IMR-90 (cell line): ENCODE results near the gene ARL8B. TPM values are rescaled to one million over a fixed set of nuclear protein-coding genes. Genes with fewer than 3 reads are reported as not detected.

Source experiments
- ATAC-seq: fragments of 200-7000 bp; cut with Tn5 transposase; 2 replicates; pipeline ENCODE4 v1.9.1; 2020; ENCODE audit warnings: low read depth, mild to moderate bottlenecking, moderate library complexity
- BruUV-seq: library from RNA; stranded (reverse); fragments of 400-500 nt; replicated peaks from 2 replicates; lab custom pipeline; 2021; lab: Mats Ljungman, UMichigan
- CTCF ChIA-PET: fragments of 300-600 bp; formaldehyde crosslinking; extraction: SDS; loops from one replicate; lab custom pipeline; 2021; ENCODE audit warnings: antibody characterized with exemption; lab: Yijun Ruan, JAX
- POLR2A ChIA-PET: fragments of 300-600 bp; sonication (Branson Sonifier 250); formaldehyde crosslinking; loops from one replicate; lab custom pipeline; 2022; ENCODE audit warnings: antibody characterized with exemption; ENCODE audit not compliant: unreplicated experiment; lab: Charles Lee
- DNase-seq: peaks from one replicate; pipeline ENCODE4 v3.0.0; 2013
- H2AFZ ChIP-seq: replicated peaks from 2 replicates; pipeline ENCODE3; 2013; ENCODE audit warnings: low read length, mild to moderate bottlenecking; ENCODE audit not compliant: poor library complexity
- H2AK5ac ChIP-seq: 2 replicates; pipeline ENCODE4 v1.6.1; 2013; ENCODE audit warnings: low read depth, low read length, inconsistent platforms
- H2AK9ac ChIP-seq: replicated peaks from 2 replicates; pipeline ENCODE3; 2013; ENCODE audit warnings: mild to moderate bottlenecking, low read depth, low read length, moderate library complexity; ENCODE audit not compliant: poor library complexity
- H2BK120ac ChIP-seq: 2 replicates; pipeline ENCODE4 v1.6.1; 2013; ENCODE audit warnings: low read depth, low read length, inconsistent platforms
- H2BK15ac ChIP-seq: 3 replicates; pipeline ENCODE4 v1.6.1; 2013; ENCODE audit warnings: low read depth, low read length, inconsistent platforms
- H2BK20ac ChIP-seq: 2 replicates; pipeline ENCODE4 v1.6.1; 2013; ENCODE audit warnings: low read depth, mild to moderate bottlenecking, inconsistent platforms, low read length, moderate library complexity
- H2BK5ac ChIP-seq: 2 replicates; pipeline ENCODE4 v1.6.1; 2013; ENCODE audit warnings: mild to moderate bottlenecking, low read depth, low read length, inconsistent platforms; ENCODE audit not compliant: poor library complexity, severe bottlenecking
- H3K14ac ChIP-seq: replicated peaks from 2 replicates; pipeline ENCODE4 v1.6.1; 2013; ENCODE audit warnings: low read depth, low read length, inconsistent platforms
- H3K18ac ChIP-seq: 2 replicates; pipeline ENCODE4 v1.6.1; 2013; ENCODE audit warnings: low read depth, low read length, control low read depth
- H3K23ac ChIP-seq: 2 replicates; pipeline ENCODE4 v1.6.1; 2013; ENCODE audit warnings: low read depth, low read length, inconsistent platforms
- H3K27ac ChIP-seq: 2 replicates; pipeline ENCODE4 v1.5.1; 2013; ENCODE audit warnings: mild to moderate bottlenecking, control low read depth, low read length; ENCODE audit not compliant: insufficient read depth
- H3K27me3 ChIP-seq: 2 replicates; pipeline ENCODE4 v1.6.1; 2013; ENCODE audit warnings: low read length; ENCODE audit not compliant: control insufficient read depth, insufficient read depth
- H3K36me3 ChIP-seq: 2 replicates; pipeline ENCODE4 v1.6.1; 2013; ENCODE audit warnings: low read length, mixed read lengths; ENCODE audit not compliant: control insufficient read depth, insufficient read depth
- H3K4ac ChIP-seq: 2 replicates; pipeline ENCODE4 v1.6.1; 2013; ENCODE audit warnings: low read depth, low read length, inconsistent platforms
- H3K4me1 ChIP-seq: 2 replicates; pipeline ENCODE4 v1.6.1; 2013; ENCODE audit warnings: low read length, mixed read lengths; ENCODE audit not compliant: control insufficient read depth, insufficient read depth
- H3K4me2 ChIP-seq: 2 replicates; pipeline ENCODE4 v1.6.1; 2013; ENCODE audit warnings: low read depth, mild to moderate bottlenecking, control low read depth, low read length, moderate library complexity
- H3K4me3 ChIP-seq: 2 replicates; pipeline ENCODE4 v1.5.1; 2013; ENCODE audit warnings: low read depth, mild to moderate bottlenecking, control low read depth, low read length, moderate library complexity; ENCODE audit not compliant: insufficient read depth
- H3K56ac ChIP-seq: 2 replicates; pipeline ENCODE4 v1.6.1; 2013; ENCODE audit warnings: low read length, inconsistent platforms; ENCODE audit not compliant: insufficient read depth; ENCODE audit errors: extremely low read depth
- H3K79me1 ChIP-seq, 2 experiments: 2 replicates each; pipeline ENCODE4 v1.6.1; 2013; ENCODE audit warnings: low read length in 2 of 2, inconsistent platforms in 1 of 2, low read depth in 1 of 2
- H3K9ac ChIP-seq: 2 replicates; pipeline ENCODE4 v1.6.1; 2013; ENCODE audit warnings: low read depth, low read length, control low read depth
- H3K9me1 ChIP-seq: 2 replicates; pipeline ENCODE4 v1.6.1; 2013; ENCODE audit warnings: low read length, inconsistent platforms; ENCODE audit not compliant: insufficient read depth
- H3K9me3 ChIP-seq: 2 replicates; pipeline ENCODE4 v1.6.1; 2013; ENCODE audit warnings: low read length; ENCODE audit not compliant: control insufficient read depth, insufficient read depth
- H4K20me1 ChIP-seq: 2 replicates; pipeline ENCODE4 v1.6.1; 2013; ENCODE audit warnings: low read length, inconsistent platforms; ENCODE audit not compliant: insufficient read depth
- H4K5ac ChIP-seq: 2 replicates; pipeline ENCODE4 v1.6.1; 2013; ENCODE audit warnings: mild to moderate bottlenecking, low read depth, low read length, control low read depth
- H4K8ac ChIP-seq, 2 experiments: 2 replicates each; pipeline ENCODE4 v1.6.1; 2013; ENCODE audit warnings: low read depth in 2 of 2, low read length in 2 of 2, control low read depth in 1 of 2, inconsistent platforms in 1 of 2
- H4K91ac ChIP-seq: 2 replicates; pipeline ENCODE4 v1.6.1; 2013; ENCODE audit warnings: low read depth, low read length, inconsistent platforms; ENCODE audit not compliant: insufficient read depth
- BHLHE40 ChIP-seq: fragments of 150-350 bp; IDR thresholded peaks from 2 replicates; pipeline ENCODE4 v1.6.1; 2016; ENCODE audit warnings: mild to moderate bottlenecking, low read depth, low read length
- CEBPB ChIP-seq: IDR thresholded peaks from 2 replicates; pipeline ENCODE4 v1.6.1; 2012; ENCODE audit warnings: low read depth, low read length, improper control_type of control experiment
- CHD1 ChIP-seq: IDR thresholded peaks from 2 replicates; pipeline ENCODE4 v1.6.1; 2012; ENCODE audit warnings: low read depth, low read length, improper control_type of control experiment
- CTCF ChIP-seq: conservative IDR thresholded peaks from 2 replicates; pipeline ENCODE4 v1.5.1; 2012; ENCODE audit warnings: mild to moderate bottlenecking, low read depth, low read length, improper control_type of control experiment
- MAFK ChIP-seq: IDR thresholded peaks from 2 replicates; pipeline ENCODE4 v1.6.1; 2012; ENCODE audit warnings: low read depth, low read length, improper control_type of control experiment
- MAZ ChIP-seq: IDR thresholded peaks from 2 replicates; pipeline ENCODE4 v1.6.1; 2012; ENCODE audit warnings: low read depth, mild to moderate bottlenecking, low read length, improper control_type of control experiment, moderate library complexity, borderline replicate concordance
- NFE2L2 ChIP-seq: fragments of 150-350 bp; IDR thresholded peaks from 2 replicates; pipeline ENCODE4 v1.6.1; 2016; ENCODE audit warnings: low read depth, mild to moderate bottlenecking, low read length
- RCOR1 ChIP-seq: IDR thresholded peaks from 2 replicates; pipeline ENCODE4 v1.6.1; 2012; ENCODE audit warnings: mild to moderate bottlenecking, low read length, improper control_type of control experiment; ENCODE audit not compliant: insufficient replicate concordance
- RFX5 ChIP-seq: IDR thresholded peaks from 2 replicates; pipeline ENCODE4 v1.8.0; 2012; ENCODE audit warnings: low read depth, mild to moderate bottlenecking, low read length, moderate library complexity
- SMC3 ChIP-seq: fragments of 150-350 bp; IDR thresholded peaks from 2 replicates; pipeline ENCODE4 v1.6.1; 2016; ENCODE audit warnings: low read depth, mild to moderate bottlenecking, antibody characterized with exemption, low read length, moderate library complexity
- WGBS, 2 experiments: methylation state at CpG; one replicate each; pipeline versions ENCODE4 v1.1.5 to v1.1.7; 2013; ENCODE audit warnings: missing lambda C conversion rate in 2 of 2; ENCODE audit not compliant: insufficient read length in 1 of 2; ENCODE audit errors: extremely low coverage in 2 of 2; 5-methylcytosine and 5-hydroxymethylcytosine counted together
- dilution Hi-C: fragments of 300-500 bp; cut with HindIII; formaldehyde crosslinking; loops from one replicate; pipeline ENCODE4 v1.14.3; 2018; ENCODE audit warnings: low sequenced_read_pairs; ENCODE audit not compliant: unreplicated experiment
- in situ Hi-C: fragments of 300-500 bp; cut with MboI; formaldehyde crosslinking; loops from 3 replicates; pipeline ENCODE4 v1.14.3; 2019; ENCODE audit warnings: low sequenced_read_pairs, inconsistent platforms, mixed read lengths
- intact Hi-C: fragments of 100-400 bp; cut with micrococcal nuclease; formaldehyde crosslinking; loops from 2 replicates; pipeline ENCODE4 v1.10.0; 2022
- polyA plus RNA-seq, 3 experiments: library from polyadenylated mRNA; depleted of rRNA; stranded (reverse); fragments of >200 nt; gene quantifications; 2 replicates each; pipeline ENCODE4 v1.2.3, GENCODE V29; 2012; ENCODE audit warnings: low replicate concordance in 1 of 3
- total RNA-seq: library from RNA; depleted of rRNA; stranded (reverse); fragments of >200 nt; gene quantifications from 2 replicates; pipeline ENCODE4 v1.2.3, GENCODE V29; 2012
- TF ChIP-seq, protein P1 (sequence below): fragments of 150-350 bp; IDR thresholded peaks from 2 replicates; pipeline ENCODE4 v1.6.1; 2016; ENCODE audit warnings: low read depth, mild to moderate bottlenecking, low read length, moderate library complexity, borderline replicate concordance
- TF ChIP-seq, protein P2 (sequence below): fragments of 150-350 bp; IDR thresholded peaks from 2 replicates; pipeline ENCODE4 v1.6.1; 2017; ENCODE audit warnings: mild to moderate bottlenecking, antibody characterized with exemption, low read length, low read depth

Gene ARL8B
- total and polyA plus RNA-seq, 2 of the 4 experiments (the other 2 are of a cell fraction) = 32.3 to 47.0 TPM

- in situ Hi-C loops = no loop called here
- dilution Hi-C loops = no loop called here
- POLR2A ChIA-PET = no interaction called here
- no peak overlapping the region for H2AFZ ChIP-seq
- no peak overlapping the region for H4K8ac ChIP-seq
- H2AK5ac ChIP-seq = no peak overlapping the region
- no peak overlapping the region for H2BK5ac ChIP-seq
- intact Hi-C loops = no loop called here
- no peak overlapping the region for H4K91ac ChIP-seq
- H2BK20ac ChIP-seq = no peak overlapping the region
- H3K14ac ChIP-seq = no peak overlapping the region
- H3K18ac ChIP-seq = no peak overlapping the region
- peaks cover 42% of the 10 kb centered on the region for H3K36me3 ChIP-seq
- WGBS, 2 experiments = no CpG with 5 or more reads among the region's 9 CpGs
- no peak overlapping the region for H4K5ac ChIP-seq
- H2BK120ac ChIP-seq = no peak overlapping the region
- H3K4me3 ChIP-seq = no peak overlapping the region
- no peak overlapping the region for H3K4me2 ChIP-seq
- H3K4me1 ChIP-seq = peaks cover 3% of the 10 kb centered on the region; the same call in 1 of the 2 replicates
- CTCF ChIA-PET = no interaction called here
- H2AK9ac ChIP-seq = no peak overlapping the region
- H3K23ac ChIP-seq = no peak overlapping the region
- no TSS peak for BruUV-seq
- H3K9ac ChIP-seq = no peak overlapping the region
- ATAC-seq (peak; percentile 50), DNase-seq (peak; percentile 51)
- no peak overlapping the region for H3K56ac ChIP-seq
- H3K4ac ChIP-seq = no peak overlapping the region
- no peak overlapping the region for H2BK15ac ChIP-seq
- no peaks in the 10 kb centered on the region for H3K27me3 ChIP-seq
- H3K27ac ChIP-seq = peak overlapping the region; percentile 54; the same call in 1 of the 2 replicates
- H3K9me3 ChIP-seq = no peaks in the 10 kb centered on the region
- H3K9me1 ChIP-seq = peaks cover under 1% of the 10 kb centered on the region; the same call in 1 of the 2 replicates
- TF ChIP-seq RFX5 = no peak
- TF ChIP-seq, protein P1, sequence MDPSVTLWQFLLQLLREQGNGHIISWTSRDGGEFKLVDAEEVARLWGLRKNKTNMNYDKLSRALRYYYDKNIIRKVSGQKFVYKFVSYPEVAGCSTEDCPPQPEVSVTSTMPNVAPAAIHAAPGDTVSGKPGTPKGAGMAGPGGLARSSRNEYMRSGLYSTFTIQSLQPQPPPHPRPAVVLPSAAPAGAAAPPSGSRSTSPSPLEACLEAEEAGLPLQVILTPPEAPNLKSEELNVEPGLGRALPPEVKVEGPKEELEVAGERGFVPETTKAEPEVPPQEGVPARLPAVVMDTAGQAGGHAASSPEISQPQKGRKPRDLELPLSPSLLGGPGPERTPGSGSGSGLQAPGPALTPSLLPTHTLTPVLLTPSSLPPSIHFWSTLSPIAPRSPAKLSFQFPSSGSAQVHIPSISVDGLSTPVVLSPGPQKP = no peak
- TF ChIP-seq CHD1 = no peak
- TF ChIP-seq CEBPB = no peak
- TF ChIP-seq CTCF = no peak
- TF ChIP-seq BHLHE40 = no peak
- no peak for TF ChIP-seq SMC3
- no peak for TF ChIP-seq NFE2L2
- no peak for TF ChIP-seq MAFK
- no peak for TF ChIP-seq MAZ
- no peak for TF ChIP-seq RCOR1
- TF ChIP-seq, protein P2, sequence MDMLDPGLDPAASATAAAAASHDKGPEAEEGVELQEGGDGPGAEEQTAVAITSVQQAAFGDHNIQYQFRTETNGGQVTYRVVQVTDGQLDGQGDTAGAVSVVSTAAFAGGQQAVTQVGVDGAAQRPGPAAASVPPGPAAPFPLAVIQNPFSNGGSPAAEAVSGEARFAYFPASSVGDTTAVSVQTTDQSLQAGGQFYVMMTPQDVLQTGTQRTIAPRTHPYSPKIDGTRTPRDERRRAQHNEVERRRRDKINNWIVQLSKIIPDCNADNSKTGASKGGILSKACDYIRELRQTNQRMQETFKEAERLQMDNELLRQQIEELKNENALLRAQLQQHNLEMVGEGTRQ = no peak
- H4K20me1 ChIP-seq = 0 out of 2 replicates have a peak, but pooled peaks cover 4% of the 10 kb centered on the region
- peaks cover 3 to 7% of the 10 kb centered on the region in 2 experiments; a peak in 3 of 4 replicates for H3K79me1 ChIP-seq
Measured at GRCh38 chr3:5217824-5218595, 95.9 kb downstream of the ARL8B start.
